ENCODE measurements around the gene AKAP13. TPM values are rescaled to one million over a fixed set of nuclear protein-coding genes. Genes with fewer than 3 reads are reported as not detected.

AKAP13 gene
- total and polyA plus RNA-seq, 2 of the 8 experiments (the other 6 are each of a cell fraction or from before 2014, with no cell fraction given) = 14.0 to 46.2 TPM

GRCh38 chr15:85757073-85757938 is 376.9 kb downstream of the AKAP13 start (continued):
- TF ChIP-seq CHD7 (IDR thresholded peaks at IDR 0.05; ENCODE audit: insufficient replicate concordance, low read length) = no peak
- no peak for TF ChIP-seq POU5F1 (IDR thresholded peaks at IDR 0.05; ENCODE audit: low read depth, low read length)
- no peak for TF ChIP-seq TAF1 (IDR thresholded peaks at IDR 0.05; ENCODE audit: low read depth, low read length)
- TF ChIP-seq ATF2 (IDR thresholded peaks at IDR 0.05; ENCODE audit: low read length) = no peak
- no peak for TF ChIP-seq CREB1 (IDR thresholded peaks at IDR 0.05)

All from H1 (cell line).